NCI-H748 (cell line): ENCODE data around the gene PDZRN4.
"Not testable (repeated sequence)": the region's sequence is repeated elsewhere in the genome, so short reads cannot be mapped to it uniquely, and the experiment has no call there.

Source experiments
- DNase-seq: peaks from one replicate; lab custom pipeline; 2025; ENCODE audit not compliant: unreplicated experiment; lab: John Stamatoyannopoulos, UW

The PDZRN4 gene

GRCh38 chr12:41213107-41213506 is 25.0 kb downstream of the PDZRN4 start:
- no peak for DNase-seq

DNA sequence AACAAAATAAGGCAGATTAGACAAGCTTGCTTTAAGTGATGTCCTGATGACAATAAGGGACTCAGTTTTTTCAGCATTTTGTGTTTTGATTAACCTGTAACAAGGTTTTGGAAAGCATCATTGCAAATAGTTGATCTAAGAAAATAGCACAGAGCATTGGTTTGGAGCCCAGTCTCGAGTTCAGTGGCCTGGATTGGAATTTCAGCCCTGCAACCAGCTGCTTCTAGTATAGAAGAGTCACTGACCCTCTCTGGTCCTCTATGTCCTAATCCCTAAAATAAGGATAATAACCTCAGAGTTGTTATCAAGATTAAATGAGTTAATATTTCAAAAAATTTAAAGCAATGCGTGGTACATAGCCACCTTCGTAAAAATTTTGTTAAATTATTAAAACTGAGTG is 25.5 kb downstream of the PDZRN4 start:
- no peak for DNase-seq

- no peak for DNase-seq
These were observed 29.6 kb downstream of the PDZRN4 start for GRCh38 chr12:41217727-41218126.

- DNase-seq = no peak
These were observed 32.8 kb downstream of the PDZRN4 start for GRCh38 chr12:41220931-41221330.

DNA sequence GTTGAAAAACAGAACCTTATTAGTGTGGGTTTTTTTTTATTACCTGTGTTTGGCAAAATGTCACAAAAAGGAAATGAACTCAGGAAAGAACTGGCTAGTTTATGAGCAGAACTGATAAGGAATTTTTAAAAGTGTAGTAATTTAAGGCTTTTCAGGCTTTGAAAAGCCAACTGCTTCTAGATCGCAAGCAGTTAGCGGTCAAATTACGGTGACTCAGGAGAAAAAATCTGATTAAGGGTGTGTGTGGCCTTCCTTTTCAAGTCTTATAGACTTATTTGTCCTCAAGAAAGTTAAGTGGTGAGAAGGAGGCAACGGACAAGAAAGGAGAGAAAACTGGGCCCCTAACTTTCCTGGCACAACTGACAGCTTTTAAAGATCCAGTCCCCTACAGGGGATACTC is 33.4 kb downstream of the PDZRN4 start:
- DNase-seq = no peak

GRCh38 chr12:41223600-41223999 is 35.5 kb downstream of the PDZRN4 start:
- DNase-seq = no peak

GRCh38 chr12:41224066-41224465 is 35.9 kb downstream of the PDZRN4 start:
- peak; percentile 78 for DNase-seq

- DNase-seq = no peak
These were observed 37.1 kb downstream of the PDZRN4 start for GRCh38 chr12:41225179-41225578.

DNA sequence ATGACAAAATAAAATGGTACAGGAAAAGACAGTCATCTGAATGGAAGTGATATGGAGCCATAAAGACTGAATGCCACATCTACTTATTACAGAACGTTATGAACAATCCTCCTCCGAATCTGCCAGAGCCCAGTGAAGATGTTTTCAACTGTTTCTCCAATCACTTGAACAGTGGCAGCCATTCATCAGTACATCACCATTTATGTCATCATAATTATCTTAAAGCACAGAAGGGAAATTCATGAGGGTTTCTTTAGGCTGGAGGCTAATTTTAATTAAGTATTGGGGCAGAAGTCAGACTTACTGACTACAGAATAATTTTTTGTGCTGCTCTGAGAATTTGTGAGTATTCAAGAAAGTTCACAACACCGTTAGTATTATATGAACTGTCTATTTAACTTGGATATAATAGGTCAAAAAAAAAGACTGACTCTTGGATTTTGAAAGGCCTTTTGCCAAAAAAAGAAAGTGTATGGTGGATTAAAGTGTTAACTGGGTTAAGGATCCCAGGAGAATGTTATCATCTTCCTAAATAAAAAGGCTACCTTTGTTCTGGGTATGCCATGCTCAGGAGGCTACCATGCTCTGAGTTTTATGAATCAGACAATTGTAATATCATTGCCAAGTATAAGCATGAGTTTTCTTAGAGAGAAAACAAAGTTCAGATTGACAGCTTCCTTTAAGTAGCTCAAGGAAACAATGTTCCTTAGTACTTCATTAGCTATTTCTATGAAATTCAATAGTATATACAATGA is 40.1 kb downstream of the PDZRN4 start:
- no peak for DNase-seq

DNA sequence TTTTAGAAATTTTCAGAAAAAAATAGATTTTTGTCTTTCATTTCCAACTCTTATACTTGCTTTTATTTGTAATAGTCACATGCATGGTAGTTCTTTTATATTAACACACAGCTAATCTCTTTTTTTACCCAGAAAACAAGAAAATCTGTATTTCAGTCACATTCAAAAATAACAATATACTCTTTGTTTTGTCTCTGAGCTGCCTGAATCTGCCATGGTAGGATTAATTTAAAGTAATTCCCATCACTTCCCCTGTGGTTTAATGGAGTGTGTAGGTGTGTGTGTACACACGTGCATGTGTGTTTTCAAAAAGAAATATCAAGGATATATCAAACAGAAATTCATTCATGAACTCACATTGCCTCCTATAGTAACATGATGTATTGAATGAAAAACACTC is 42.6 kb downstream of the PDZRN4 start:
- no peak for DNase-seq

GRCh38 chr12:41234692-41235091 is 46.6 kb downstream of the PDZRN4 start:
- DNase-seq = no peak

GRCh38 chr12:41242603-41243002 is 54.5 kb downstream of the PDZRN4 start:
- DNase-seq = peak; percentile 12

DNA sequence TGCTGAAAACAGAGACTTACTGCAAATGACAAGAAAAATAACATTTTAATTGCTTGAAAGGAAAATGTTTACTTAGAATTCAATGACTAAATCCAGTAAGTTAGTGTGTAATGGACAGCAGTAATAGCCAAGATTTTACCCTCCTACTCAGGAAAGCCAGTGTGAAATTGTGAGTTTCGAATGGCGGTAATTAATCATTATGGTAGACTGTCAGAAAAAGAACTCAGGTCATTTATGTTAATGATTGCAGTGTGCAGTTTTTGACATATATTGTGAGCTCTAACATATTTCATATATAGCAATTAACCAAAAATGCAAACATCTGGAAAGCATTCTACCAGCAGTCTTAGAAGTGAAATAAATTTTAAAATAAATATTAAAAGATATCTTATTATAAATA is 60.3 kb downstream of the PDZRN4 start:
- DNase-seq = no peak

DNA sequence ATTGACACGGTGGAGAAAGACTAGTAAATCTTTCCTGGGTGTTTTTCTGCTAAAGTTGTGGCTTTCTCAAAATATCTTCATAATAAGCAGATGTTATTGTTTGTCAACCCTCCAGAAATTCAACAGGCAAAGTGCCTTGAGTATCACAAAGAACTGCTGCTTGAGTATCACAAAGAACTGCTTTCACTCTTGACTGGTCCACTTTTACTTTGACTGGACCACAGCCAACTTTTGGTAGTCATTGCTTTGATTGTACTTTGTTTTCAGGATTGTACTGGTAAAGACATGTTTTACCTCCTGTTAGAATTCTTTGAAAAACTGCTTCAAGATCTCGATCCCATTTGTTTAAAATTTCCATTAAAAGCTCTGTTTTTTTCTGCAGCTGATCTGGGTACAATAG is 62.6 kb downstream of the PDZRN4 start:
- DNase-seq = no peak

DNA sequence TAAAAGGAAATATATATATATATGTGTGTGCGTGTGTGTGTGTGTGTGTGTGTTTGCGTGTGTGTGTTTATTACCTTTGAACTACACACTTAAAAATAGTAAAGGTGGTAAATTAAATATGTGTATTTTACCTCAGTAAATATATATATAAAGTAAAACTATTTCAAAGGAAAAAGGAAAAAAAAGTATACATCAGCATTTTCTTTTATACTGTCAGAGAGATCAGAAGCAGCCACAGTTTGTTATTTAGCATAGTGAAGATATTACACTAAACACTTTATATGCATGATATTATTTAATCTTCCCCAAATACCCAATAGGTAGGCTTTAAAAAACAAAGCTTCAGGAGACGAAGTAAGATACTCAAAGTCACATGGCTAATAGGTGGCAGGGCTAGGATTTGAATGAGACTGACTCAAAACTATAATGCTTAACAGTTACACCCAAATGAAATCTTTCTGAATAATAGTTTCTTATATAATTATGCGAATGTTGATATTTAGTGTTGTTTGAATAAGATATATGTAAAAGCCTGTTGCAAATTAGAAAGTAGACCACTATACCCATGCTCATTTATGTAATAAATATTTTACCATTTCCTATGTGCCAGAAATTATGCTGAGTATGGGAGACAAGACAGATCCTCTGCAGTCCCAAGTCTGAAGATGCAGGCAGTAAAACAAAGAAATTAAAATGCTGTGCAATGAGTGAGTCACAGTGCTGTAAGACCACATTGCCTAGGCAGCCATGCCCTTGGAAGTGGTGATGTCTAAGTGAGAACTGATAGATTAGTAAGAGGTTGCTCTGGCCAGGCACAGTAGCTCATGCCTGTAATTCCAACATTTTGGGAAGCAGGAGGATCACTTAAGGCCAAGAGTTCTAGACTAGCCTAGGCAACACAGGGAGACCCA is 66.1 kb downstream of the PDZRN4 start:
- no peak for DNase-seq

DNA sequence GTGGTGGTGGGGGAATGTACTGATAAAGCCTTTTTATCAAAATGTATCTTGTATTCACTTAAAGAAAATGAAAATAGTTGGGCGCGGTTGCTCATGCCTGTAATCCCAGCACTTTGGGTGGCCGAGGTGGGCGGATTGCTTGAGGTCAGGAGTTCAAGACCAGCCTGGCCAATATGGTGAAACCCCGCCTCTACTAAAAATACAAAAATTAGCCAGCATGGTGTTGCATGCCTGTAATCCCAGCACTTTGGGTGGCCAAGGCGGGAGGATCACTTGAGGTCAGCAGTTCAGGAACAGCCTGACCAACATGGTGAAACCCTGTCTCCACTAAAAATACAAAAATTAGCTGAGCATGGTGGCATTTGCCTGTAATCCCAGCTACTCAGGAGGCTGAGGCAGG is 75.1 kb downstream of the PDZRN4 start:
- DNase-seq = not testable (repeated sequence)

DNA sequence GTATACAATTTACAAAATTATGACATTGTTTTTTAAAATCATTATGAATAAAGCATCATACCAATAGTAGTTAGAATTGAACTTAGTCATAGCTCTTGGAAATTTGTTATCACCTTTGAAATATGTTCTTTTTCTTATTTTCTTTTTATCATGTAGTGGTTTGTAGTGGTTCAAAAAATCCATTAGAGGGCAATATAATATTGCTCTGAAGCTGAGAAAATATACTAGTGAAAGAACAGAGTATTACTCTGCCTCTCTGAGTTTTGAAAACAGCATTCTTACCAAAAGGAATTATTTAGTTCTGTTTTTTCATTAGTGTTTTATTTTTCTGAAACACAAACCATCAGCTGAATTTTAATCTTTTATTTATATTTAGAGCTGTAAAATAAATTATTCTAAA is 76.2 kb downstream of the PDZRN4 start:
- peak; percentile 28 for DNase-seq

- DNase-seq = no peak
These were observed 80.9 kb downstream of the PDZRN4 start for GRCh38 chr12:41269056-41269455.

GRCh38 chr12:41271489-41271888 is 83.4 kb downstream of the PDZRN4 start:
- no peak for DNase-seq

DNA sequence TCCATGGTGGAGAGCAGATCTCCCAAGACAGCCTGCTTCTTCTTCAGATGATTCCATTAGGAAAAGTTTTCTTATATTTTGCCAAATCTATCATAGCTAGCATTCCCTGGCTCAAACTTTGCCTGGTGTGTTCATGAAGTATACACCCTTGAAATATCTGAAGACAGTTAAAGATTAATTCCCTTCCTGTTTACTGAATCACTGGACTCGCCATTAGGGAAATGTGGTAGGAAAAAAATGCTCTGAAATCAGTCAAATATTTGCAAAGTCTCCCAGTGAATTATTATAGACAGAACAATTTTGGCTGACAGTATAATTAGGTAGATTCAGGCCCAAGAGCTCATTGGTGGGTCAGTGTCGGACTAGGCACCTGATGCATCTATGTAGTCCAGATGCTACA is 86.5 kb downstream of the PDZRN4 start:
- DNase-seq = no peak

- peak; percentile 94 for DNase-seq
These were observed 89.2 kb downstream of the PDZRN4 start for GRCh38 chr12:41277100-41277945.
